CD14-positive monocyte (primary cell): Measurements from ENCODE around the gene DEFB121. TPM values are rescaled to one million over a fixed set of nuclear protein-coding genes. Genes with fewer than 3 reads are reported as not detected.

Experiments used
- DNase-seq, 3 donors: peaks; one replicate each; pipeline ENCODE4 v3.0.0-alpha.2; 2011 to 2022
- H2AFZ ChIP-seq: 2 replicates; pipeline ENCODE4 v1.6.0; 2012; ENCODE audit warnings: mild to moderate bottlenecking, low read depth, low read length, inconsistent platforms; ENCODE audit not compliant: insufficient read depth, poor library complexity, severe bottlenecking
- H3K27ac ChIP-seq, 2 donors: 1 replicate in 1 of 2; 2 replicates in 1 of 2; pipeline ENCODE4 v1.5.1; 2012 to 2013; ENCODE audit warnings: low read length in 2 of 2, control low read depth in 1 of 2, inconsistent platforms in 1 of 2, low read depth in 1 of 2, mild to moderate bottlenecking in 1 of 2
- H3K27me3 ChIP-seq, 2 donors: one replicate each; pipeline versions ENCODE4 v1.6.0 to v1.6.1; 2011 to 2013; ENCODE audit warnings: low read length in 2 of 2; ENCODE audit not compliant: control insufficient read depth in 2 of 2, insufficient read depth in 2 of 2
- H3K36me3 ChIP-seq, 2 donors: replicated peaks in 1 of 2; 1 replicate in 1 of 2; 2 replicates in 1 of 2; pipeline versions ENCODE4 v1.5.1 to v1.6.1; 2012 to 2013; ENCODE audit warnings: low read length in 2 of 2, control low read depth in 1 of 2, inconsistent platforms in 1 of 2, mild to moderate bottlenecking in 1 of 2; ENCODE audit not compliant: insufficient read depth in 2 of 2, control insufficient read depth in 1 of 2
- H3K4me1 ChIP-seq, 2 donors: 1 replicate in 1 of 2; 2 replicates in 1 of 2; pipeline versions ENCODE4 v1.5.1 to v1.6.1; 2012 to 2013; ENCODE audit warnings: low read length in 2 of 2, control low read depth in 1 of 2, inconsistent platforms in 1 of 2, mild to moderate bottlenecking in 1 of 2, moderate library complexity in 1 of 2; ENCODE audit not compliant: insufficient read depth in 2 of 2, control insufficient read depth in 1 of 2
- H3K4me2 ChIP-seq: replicated peaks from 2 replicates; pipeline ENCODE3; 2012; ENCODE audit warnings: low read length, moderate library complexity, mild to moderate bottlenecking; ENCODE audit not compliant: poor library complexity, severe bottlenecking; ENCODE audit errors: extremely low read depth
- H3K4me3 ChIP-seq, 3 experiments: fragments of 200-600 bp in 1 of 3; sonication (generic) in 1 of 3; replicated peaks in 1 of 3; 1 replicate in 2 of 3; 2 replicates in 1 of 3; pipeline ENCODE4 v1.5.1; 2011 to 2013; ENCODE audit warnings: low read length in 3 of 3, mild to moderate bottlenecking in 3 of 3, control low read depth in 2 of 3, low read depth in 2 of 3, inconsistent platforms in 1 of 3, moderate library complexity in 1 of 3
- H3K79me2 ChIP-seq: 2 replicates; pipeline ENCODE4 v1.6.0; 2012; ENCODE audit warnings: mild to moderate bottlenecking, control low read depth, inconsistent platforms, low read length, moderate library complexity; ENCODE audit not compliant: insufficient read depth
- H3K9ac ChIP-seq: 2 replicates; pipeline ENCODE4 v1.6.0; 2017; ENCODE audit warnings: low read length, mild to moderate bottlenecking; ENCODE audit not compliant: insufficient read depth, poor library complexity, severe bottlenecking
- H3K9me3 ChIP-seq, 2 donors: replicated peaks in 1 of 2; 1 replicate in 1 of 2; 2 replicates in 1 of 2; pipeline versions ENCODE4 v1.5.1 to v1.6.1; 2012 to 2013; ENCODE audit warnings: low read length in 2 of 2, control low read depth in 1 of 2; ENCODE audit not compliant: control insufficient read depth in 1 of 2, insufficient read depth in 1 of 2
- H4K20me1 ChIP-seq: 2 replicates; pipeline ENCODE4 v1.6.0; 2012; ENCODE audit warnings: mild to moderate bottlenecking, low read length, control low read depth, moderate library complexity; ENCODE audit not compliant: insufficient read depth
- H3K27ac Mint-ChIP-seq, 7 donors: one replicate each; pipeline ENCODE4 v1.8.0; 2020; ENCODE audit warnings: mild to moderate bottlenecking in 7 of 7, mixed read lengths in 7 of 7, moderate library complexity in 6 of 7, inconsistent platforms in 2 of 7
- H3K27me3 Mint-ChIP-seq, 3 donors: one replicate each; pipeline ENCODE4 v1.8.0; 2021 to 2022; ENCODE audit warnings: low read depth in 3 of 3, mild to moderate bottlenecking in 3 of 3, mixed read lengths in 3 of 3, moderate library complexity in 3 of 3, inconsistent platforms in 1 of 3
- H3K36me3 Mint-ChIP-seq, 2 donors: one replicate each; pipeline ENCODE4 v1.8.0; 2020; ENCODE audit warnings: mixed read lengths in 2 of 2, inconsistent platforms in 1 of 2, mild to moderate bottlenecking in 1 of 2
- H3K4me1 Mint-ChIP-seq: one replicate; pipeline ENCODE4 v1.8.0; 2020; ENCODE audit warnings: mild to moderate bottlenecking, mixed read lengths
- H3K4me3 Mint-ChIP-seq, 2 donors: one replicate each; pipeline ENCODE4 v1.8.0; 2020; ENCODE audit warnings: mild to moderate bottlenecking in 2 of 2, mixed read lengths in 2 of 2, moderate library complexity in 1 of 2
- H3K9me3 Mint-ChIP-seq, 7 donors: one replicate each; pipeline ENCODE4 v1.8.0; 2020 to 2022; ENCODE audit warnings: mixed read lengths in 7 of 7, mild to moderate bottlenecking in 6 of 7, moderate library complexity in 6 of 7, inconsistent platforms in 2 of 7
- CTCF ChIP-seq: fragments of 200-600 bp; IDR thresholded peaks from one replicate; pipeline ENCODE4 v1.8.0; 2022; ENCODE audit warnings: antibody characterized with exemption, mild to moderate bottlenecking
- WGBS: methylation state at CpG from one replicate; pipeline ENCODE4 v1.1.5; 2013; ENCODE audit warnings: missing lambda C conversion rate; ENCODE audit not compliant: insufficient coverage; 5-methylcytosine and 5-hydroxymethylcytosine counted together
- intact Hi-C, 2 donors: fragments of 100-400 bp; cut with micrococcal nuclease; formaldehyde crosslinking; loops; one replicate each; pipeline versions ENCODE4 v1.15.0 to v1.15.1; 2023
- polyA plus RNA-seq, 3 donors: library from polyadenylated mRNA; depleted of rRNA in 1 of 3; unstranded in 2 of 3; stranded (reverse) in 1 of 3; fragments of 300-500 nt in 2 of 3; fragments of >200 nt in 1 of 3; fragmentation: Illumina TruSeq in 2 of 3; gene quantifications; 1 replicate in 2 of 3; 2 replicates in 1 of 3; pipeline ENCODE4 v1.2.3, GENCODE V29; 2012 to 2021

Gene DEFB121
- polyA plus RNA-seq, 3 donors: not detected

GRCh38 chr20:31415653-31416052 lies 9.6 kb upstream of the DEFB121 start:
- no peaks in the 10 kb centered on the region for H3K4me1 Mint-ChIP-seq
- no peaks in the 10 kb centered on the region for H3K36me3 ChIP-seq
- H3K9me3 ChIP-seq: no peaks in the 10 kb centered on the region
- no peaks in the 10 kb centered on the region for H3K79me2 ChIP-seq
- intact Hi-C loops: no loop called here
- peaks cover 0 to 8% (median 0%) of the 10 kb centered on the region in 7 donors for H3K9me3 Mint-ChIP-seq
- H3K27me3 ChIP-seq: peaks cover 0 to 2% of the 10 kb centered on the region in 2 donors
- no peak overlapping the region for H3K27ac ChIP-seq
- DNase-seq: no peak
- H3K4me3 Mint-ChIP-seq: no peak overlapping the region
- H4K20me1 ChIP-seq: no peaks in the 10 kb centered on the region
- no peak overlapping the region for H3K4me3 ChIP-seq
- H3K36me3 Mint-ChIP-seq: no peaks in the 10 kb centered on the region
- no peak overlapping the region for H2AFZ ChIP-seq
- H3K4me2 ChIP-seq: no peak overlapping the region
- no CpG with 5 or more reads among the region's 2 CpGs for WGBS
- H3K27me3 Mint-ChIP-seq: peaks cover 0 to 6% (median 0%) of the 10 kb centered on the region in 3 donors
- no peak overlapping the region for H3K27ac Mint-ChIP-seq
- H3K9ac ChIP-seq: no peak overlapping the region
- no peaks in the 10 kb centered on the region for H3K4me1 ChIP-seq
- TF ChIP-seq CTCF: no peak

- Histone ChIP-seq H3K79me2 (no peaks in the 10 kb centered on the region), H3K4me1 (no peaks in the 10 kb centered on the region), H4K20me1 (no peaks in the 10 kb centered on the region), H3K4me2 (no peak overlapping the region), H3K9me3 (no peaks in the 10 kb centered on the region), H3K9ac (no peak overlapping the region), H2AFZ (no peak overlapping the region), H3K27me3 (peaks cover 0 to 2% of the 10 kb centered on the region in 2 donors), H3K4me3 (no peak overlapping the region), H3K27ac (no peak overlapping the region), H3K36me3 (no peaks in the 10 kb centered on the region)
- no peak for DNase-seq
- intact Hi-C loops: no loop called here
- no peak overlapping the region for H3K27ac Mint-ChIP-seq
- H3K27me3 Mint-ChIP-seq: peaks cover 0 to 7% (median 4%) of the 10 kb centered on the region in 3 donors
- no peaks in the 10 kb centered on the region for H3K36me3 Mint-ChIP-seq
- WGBS: 83% methylated on average over 2 of the region's 6 CpGs
- no peak for TF ChIP-seq CTCF
- H3K9me3 Mint-ChIP-seq: peaks cover 0 to 7% (median under 1%) of the 10 kb centered on the region in 7 donors
- H3K4me3 Mint-ChIP-seq: no peak overlapping the region
- no peaks in the 10 kb centered on the region for H3K4me1 Mint-ChIP-seq
Measured at GRCh38 chr20:31414381-31414780, 8.4 kb upstream of the DEFB121 start.
